Esophagus mucosa (tissue), 1 donor: ENCODE data around the gene CAMK2B. TPM values are rescaled to one million over a fixed set of nuclear protein-coding genes. Genes with fewer than 3 reads are reported as not detected.
"Not testable (repeated sequence)": the region's sequence is repeated elsewhere in the genome, so short reads cannot be mapped to it uniquely, and the experiment has no call there.

Source experiments
- ATAC-seq: fragments of 200-7000 bp; cut with Tn5 transposase; one replicate; pipeline ENCODE4 v1.9.1; 2020
- total RNA-seq: library from RNA; stranded (reverse); gene quantifications from one replicate; pipeline ENCODE4 v1.2.4, GENCODE V29; 2023
- donor health status: DM: yes; HTN: yes; CAD: no.

CAMK2B gene
- total RNA-seq, 1 donor from 2014 or later = 1.1 TPM

GRCh38 chr7:44215531-44215930, 109.9 kb downstream of the CAMK2B start:
- ATAC-seq = no peak

- no peak for ATAC-seq
Observed at GRCh38 chr7:44213877-44214388, 111.5 kb downstream of the CAMK2B start.

GRCh38 chr7:44213206-44213876, 112.1 kb downstream of the CAMK2B start:
- peak; percentile 19 for ATAC-seq

- ATAC-seq = no peak
Observed at GRCh38 chr7:44212581-44213184, 112.7 kb downstream of the CAMK2B start.

- no peak for ATAC-seq
Observed at GRCh38 chr7:44212018-44212417, 113.4 kb downstream of the CAMK2B start.

GRCh38 chr7:44211126-44211675, 114.2 kb downstream of the CAMK2B start:
- no peak for ATAC-seq

- no peak for ATAC-seq
Observed at GRCh38 chr7:44210107-44210506, 115.3 kb downstream of the CAMK2B start.

- no peak for ATAC-seq
Observed at GRCh38 chr7:44208085-44208484, 117.3 kb downstream of the CAMK2B start.

GRCh38 chr7:44206008-44206407, 119.4 kb downstream of the CAMK2B start:
- ATAC-seq = no peak

- peak; percentile 19 for ATAC-seq
Observed at GRCh38 chr7:44201813-44202212, 123.6 kb downstream of the CAMK2B start.

GRCh38 chr7:44200699-44201461, 124.5 kb downstream of the CAMK2B start, which contains the start of gene YKT6:
Gene YKT6 (plus strand): TSS chr7:44200978. CDS start chr7:44201136, 158 bp downstream.
- peak; percentile 99 for ATAC-seq

- not testable (repeated sequence) for ATAC-seq
Observed at GRCh38 chr7:44200163-44200562, 125.2 kb downstream of the CAMK2B start.

- no peak for ATAC-seq
Observed at GRCh38 chr7:44197474-44197873, 127.9 kb downstream of the CAMK2B start.

- ATAC-seq = no peak
Observed at GRCh38 chr7:44196450-44196872, 128.9 kb downstream of the CAMK2B start.

- ATAC-seq = no peak
Observed at GRCh38 chr7:44195889-44196288, 129.5 kb downstream of the CAMK2B start.

- ATAC-seq = no peak
Observed at GRCh38 chr7:44194562-44195145, 130.7 kb downstream of the CAMK2B start.

GRCh38 chr7:44194069-44194468, 131.3 kb downstream of the CAMK2B start:
- peak; percentile 13 for ATAC-seq

- ATAC-seq = no peak
Observed at GRCh38 chr7:44193011-44193802, 132.2 kb downstream of the CAMK2B start.

GRCh38 chr7:44191171-44191570, 134.2 kb downstream of the CAMK2B start:
- no peak for ATAC-seq

GRCh38 chr7:44189993-44190872, 135.2 kb downstream of the CAMK2B start:
- ATAC-seq = no peak
